CD14-positive monocyte (primary cell): ENCODE results near the gene DDA1. TPM values are rescaled to one million over a fixed set of nuclear protein-coding genes. Genes with fewer than 3 reads are reported as not detected.
A peak's percentile ranks its signal among the peaks of the same experiment; 100 is the strongest.

Experiments
- DNase-seq, 3 donors: peaks; one replicate each; pipeline ENCODE4 v3.0.0-alpha.2; 2011 to 2022
- H2AFZ ChIP-seq: 2 replicates; pipeline ENCODE4 v1.6.0; 2012; ENCODE audit warnings: mild to moderate bottlenecking, low read depth, low read length, inconsistent platforms; ENCODE audit not compliant: insufficient read depth, poor library complexity, severe bottlenecking
- H3K27ac ChIP-seq, 2 donors: 1 replicate in 1 of 2; 2 replicates in 1 of 2; pipeline ENCODE4 v1.5.1; 2012 to 2013; ENCODE audit warnings: low read length in 2 of 2, control low read depth in 1 of 2, inconsistent platforms in 1 of 2, low read depth in 1 of 2, mild to moderate bottlenecking in 1 of 2
- H3K27me3 ChIP-seq, 2 donors: one replicate each; pipeline versions ENCODE4 v1.6.0 to v1.6.1; 2011 to 2013; ENCODE audit warnings: low read length in 2 of 2; ENCODE audit not compliant: control insufficient read depth in 2 of 2, insufficient read depth in 2 of 2
- H3K36me3 ChIP-seq, 2 donors: replicated peaks in 1 of 2; 1 replicate in 1 of 2; 2 replicates in 1 of 2; pipeline versions ENCODE4 v1.5.1 to v1.6.1; 2012 to 2013; ENCODE audit warnings: low read length in 2 of 2, control low read depth in 1 of 2, inconsistent platforms in 1 of 2, mild to moderate bottlenecking in 1 of 2; ENCODE audit not compliant: insufficient read depth in 2 of 2, control insufficient read depth in 1 of 2
- H3K4me1 ChIP-seq, 2 donors: 1 replicate in 1 of 2; 2 replicates in 1 of 2; pipeline versions ENCODE4 v1.5.1 to v1.6.1; 2012 to 2013; ENCODE audit warnings: low read length in 2 of 2, control low read depth in 1 of 2, inconsistent platforms in 1 of 2, mild to moderate bottlenecking in 1 of 2, moderate library complexity in 1 of 2; ENCODE audit not compliant: insufficient read depth in 2 of 2, control insufficient read depth in 1 of 2
- H3K4me2 ChIP-seq: replicated peaks from 2 replicates; pipeline ENCODE3; 2012; ENCODE audit warnings: low read length, moderate library complexity, mild to moderate bottlenecking; ENCODE audit not compliant: poor library complexity, severe bottlenecking; ENCODE audit errors: extremely low read depth
- H3K4me3 ChIP-seq, 3 experiments: fragments of 200-600 bp in 1 of 3; sonication (generic) in 1 of 3; replicated peaks in 1 of 3; 1 replicate in 2 of 3; 2 replicates in 1 of 3; pipeline ENCODE4 v1.5.1; 2011 to 2013; ENCODE audit warnings: low read length in 3 of 3, mild to moderate bottlenecking in 3 of 3, control low read depth in 2 of 3, low read depth in 2 of 3, inconsistent platforms in 1 of 3, moderate library complexity in 1 of 3
- H3K79me2 ChIP-seq: 2 replicates; pipeline ENCODE4 v1.6.0; 2012; ENCODE audit warnings: mild to moderate bottlenecking, control low read depth, inconsistent platforms, low read length, moderate library complexity; ENCODE audit not compliant: insufficient read depth
- H3K9ac ChIP-seq: 2 replicates; pipeline ENCODE4 v1.6.0; 2017; ENCODE audit warnings: low read length, mild to moderate bottlenecking; ENCODE audit not compliant: insufficient read depth, poor library complexity, severe bottlenecking
- H3K9me3 ChIP-seq, 2 donors: replicated peaks in 1 of 2; 1 replicate in 1 of 2; 2 replicates in 1 of 2; pipeline versions ENCODE4 v1.5.1 to v1.6.1; 2012 to 2013; ENCODE audit warnings: low read length in 2 of 2, control low read depth in 1 of 2; ENCODE audit not compliant: control insufficient read depth in 1 of 2, insufficient read depth in 1 of 2
- H4K20me1 ChIP-seq: 2 replicates; pipeline ENCODE4 v1.6.0; 2012; ENCODE audit warnings: mild to moderate bottlenecking, low read length, control low read depth, moderate library complexity; ENCODE audit not compliant: insufficient read depth
- H3K27ac Mint-ChIP-seq, 7 donors: one replicate each; pipeline ENCODE4 v1.8.0; 2020; ENCODE audit warnings: mild to moderate bottlenecking in 7 of 7, mixed read lengths in 7 of 7, moderate library complexity in 6 of 7, inconsistent platforms in 2 of 7
- H3K27me3 Mint-ChIP-seq, 3 donors: one replicate each; pipeline ENCODE4 v1.8.0; 2021 to 2022; ENCODE audit warnings: low read depth in 3 of 3, mild to moderate bottlenecking in 3 of 3, mixed read lengths in 3 of 3, moderate library complexity in 3 of 3, inconsistent platforms in 1 of 3
- H3K36me3 Mint-ChIP-seq, 2 donors: one replicate each; pipeline ENCODE4 v1.8.0; 2020; ENCODE audit warnings: mixed read lengths in 2 of 2, inconsistent platforms in 1 of 2, mild to moderate bottlenecking in 1 of 2
- H3K4me1 Mint-ChIP-seq: one replicate; pipeline ENCODE4 v1.8.0; 2020; ENCODE audit warnings: mild to moderate bottlenecking, mixed read lengths
- H3K4me3 Mint-ChIP-seq, 2 donors: one replicate each; pipeline ENCODE4 v1.8.0; 2020; ENCODE audit warnings: mild to moderate bottlenecking in 2 of 2, mixed read lengths in 2 of 2, moderate library complexity in 1 of 2
- H3K9me3 Mint-ChIP-seq, 7 donors: one replicate each; pipeline ENCODE4 v1.8.0; 2020 to 2022; ENCODE audit warnings: mixed read lengths in 7 of 7, mild to moderate bottlenecking in 6 of 7, moderate library complexity in 6 of 7, inconsistent platforms in 2 of 7
- CTCF ChIP-seq: fragments of 200-600 bp; IDR thresholded peaks from one replicate; pipeline ENCODE4 v1.8.0; 2022; ENCODE audit warnings: antibody characterized with exemption, mild to moderate bottlenecking
- WGBS: methylation state at CpG from one replicate; pipeline ENCODE4 v1.1.5; 2013; ENCODE audit warnings: missing lambda C conversion rate; ENCODE audit not compliant: insufficient coverage; 5-methylcytosine and 5-hydroxymethylcytosine counted together
- intact Hi-C, 2 donors: fragments of 100-400 bp; cut with micrococcal nuclease; formaldehyde crosslinking; loops; one replicate each; pipeline versions ENCODE4 v1.15.0 to v1.15.1; 2023
- polyA plus RNA-seq, 3 donors: library from polyadenylated mRNA; depleted of rRNA in 1 of 3; unstranded in 2 of 3; stranded (reverse) in 1 of 3; fragments of 300-500 nt in 2 of 3; fragments of >200 nt in 1 of 3; fragmentation: Illumina TruSeq in 2 of 3; gene quantifications; 1 replicate in 2 of 3; 2 replicates in 1 of 3; pipeline ENCODE4 v1.2.3, GENCODE V29; 2012 to 2021

DDA1 gene
- polyA plus RNA-seq, 3 donors = 22.5 to 49.5 (median 23.8) TPM

GRCh38 chr19:17340302-17340870 is 31.0 kb downstream of the DDA1 start:
- intact Hi-C loops = no loop called here
- TF ChIP-seq CTCF = no peak
- WGBS = 88% methylated on average over 21 of the region's 21 CpGs
- H3K9ac ChIP-seq = no peak overlapping the region
- peaks cover 9% of the 10 kb centered on the region for H3K79me2 ChIP-seq
- H3K27me3 Mint-ChIP-seq = peaks cover 0 to 1% (median 0%) of the 10 kb centered on the region in 3 donors
- H4K20me1 ChIP-seq = no peaks in the 10 kb centered on the region
- no peak overlapping the region for H2AFZ ChIP-seq
- peaks cover 27 to 37% of the 10 kb centered on the region in 2 donors for H3K4me1 ChIP-seq
- H3K27ac Mint-ChIP-seq = peak overlapping the region in 1 of 7 donors; percentile 61
- no peak for DNase-seq
- H3K9me3 ChIP-seq = no peaks in the 10 kb centered on the region
- H3K27me3 ChIP-seq = no peaks in the 10 kb centered on the region
- H3K36me3 Mint-ChIP-seq = peaks cover 9 to 17% of the 10 kb centered on the region in 2 donors
- H3K4me1 Mint-ChIP-seq = peaks cover 21% of the 10 kb centered on the region
- H3K4me3 ChIP-seq = no peak overlapping the region
- H3K9me3 Mint-ChIP-seq = no peaks in the 10 kb centered on the region
- peaks cover 4 to 6% of the 10 kb centered on the region in 2 donors for H3K36me3 ChIP-seq
- H3K4me2 ChIP-seq = no peak overlapping the region
- no peak overlapping the region for H3K4me3 Mint-ChIP-seq
- no peak overlapping the region for H3K27ac ChIP-seq

- no peaks in the 10 kb centered on the region for H3K9me3 ChIP-seq
- TF ChIP-seq CTCF = no peak
- no peak for DNase-seq
- peaks cover 21 to 31% of the 10 kb centered on the region in 2 donors for H3K4me1 ChIP-seq
- no peak overlapping the region for H3K9ac ChIP-seq
- no peaks in the 10 kb centered on the region for H3K9me3 Mint-ChIP-seq
- H3K27ac Mint-ChIP-seq = no peak overlapping the region
- H3K4me1 Mint-ChIP-seq = peaks cover 20% of the 10 kb centered on the region
- no peaks in the 10 kb centered on the region for H4K20me1 ChIP-seq
- H3K36me3 ChIP-seq = peaks cover 4 to 6% of the 10 kb centered on the region in 2 donors
- H3K4me3 ChIP-seq = no peak overlapping the region
- no peak overlapping the region for H3K27ac ChIP-seq
- peaks cover 0 to 1% (median 0%) of the 10 kb centered on the region in 3 donors for H3K27me3 Mint-ChIP-seq
- H3K4me2 ChIP-seq = no peak overlapping the region
- no peak overlapping the region for H3K4me3 Mint-ChIP-seq
- H3K79me2 ChIP-seq = peaks cover 5% of the 10 kb centered on the region
- H2AFZ ChIP-seq = no peak overlapping the region
- intact Hi-C loops = no loop called here
- no peaks in the 10 kb centered on the region for H3K27me3 ChIP-seq
- H3K36me3 Mint-ChIP-seq = peaks cover 9 to 17% of the 10 kb centered on the region in 2 donors
- WGBS = 82% methylated on average over 13 of the region's 17 CpGs
Measured at GRCh38 chr19:17340871-17341357, 31.6 kb downstream of the DDA1 start.
